ENCODE measurements around the gene HHAT. TPM values are rescaled to one million over a fixed set of nuclear protein-coding genes. Genes with fewer than 3 reads are reported as not detected.

Gene HHAT
- total and polyA plus RNA-seq, 2 donors (not counting 3 experiments of a cell fraction or from before 2014, with no cell fraction given), result 2.4 to 4.3 TPM

- intact Hi-C loops (cut with micrococcal nuclease), result no loop called here
- no TSS peak for BruUV-seq (replicated peaks)
- no peak overlapping the region for H3K4me2 ChIP-seq (ENCODE audit: insufficient read depth, low read length)
- H3K4me3 ChIP-seq (replicated peaks in 1 of 3; ENCODE audit: insufficient read depth in 1 of 3, low read depth in 1 of 3, low read length in 3 of 3), result no peak overlapping the region
- no peak overlapping the region for H2AFZ ChIP-seq (ENCODE audit: low read depth, low read length)
- TF ChIP-seq POLR2AphosphoS5 (IDR thresholded peaks at IDR 0.05; ENCODE audit: insufficient read depth, low read depth, low read length), result no peak
- no peak for TF ChIP-seq CTCF (IDR thresholded peaks at IDR 0.05; ENCODE audit: extremely low read depth in 1 of 2, insufficient read depth in 1 of 2, low read depth in 1 of 2, low read length in 2 of 2)
- TF ChIP-seq GATA2 (IDR thresholded peaks at IDR 0.05; ENCODE audit: insufficient read depth, insufficient read length, low read depth, low read length), result no peak
- TF ChIP-seq EZH2 (IDR thresholded peaks at IDR 0.05; ENCODE audit: borderline replicate concordance, low read depth, low read length, severe bottlenecking), result no peak
- no peak for TF ChIP-seq JUN (IDR thresholded peaks at IDR 0.05; ENCODE audit: borderline replicate concordance, insufficient read depth, insufficient read length, low read depth)
- no peak for TF ChIP-seq MYC (IDR thresholded peaks at IDR 0.05; ENCODE audit: low read depth, low read length)
- TF ChIP-seq MAX (IDR thresholded peaks at IDR 0.05; ENCODE audit: insufficient read depth, insufficient read length), result no peak
- no peak for TF ChIP-seq POLR2A (IDR thresholded peaks at IDR 0.05; ENCODE audit: low read depth, low read length)
- TF ChIP-seq FOS (IDR thresholded peaks at IDR 0.05; ENCODE audit: borderline replicate concordance, insufficient read depth, low read length), result no peak
- no peaks in the 10 kb centered on the region for H3K27me3 ChIP-seq (ENCODE audit: control insufficient read depth in 2 of 2, insufficient read depth in 2 of 2, low read length in 2 of 2)
- H3K4me1 ChIP-seq (ENCODE audit: control insufficient read depth, extremely low read depth, insufficient read depth, low read length), result no peaks in the 10 kb centered on the region
- dilution Hi-C loops (cut with MboI; ENCODE audit: extremely low pct_ligation_motif_present, low sequenced_read_pairs), result no loop called here
- no peak overlapping the region for H3K27ac ChIP-seq (ENCODE audit: insufficient read depth, low read depth, low read length)
- POLR2A ChIA-PET, result no interaction called here
- no peaks in the 10 kb centered on the region for H4K20me1 ChIP-seq (replicated peaks; ENCODE audit: control insufficient read depth, extremely low read depth, insufficient read depth, low read length)
- H3K9me1 ChIP-seq (replicated peaks; ENCODE audit: control insufficient read depth, extremely low read depth, insufficient read depth, low read length), result no peaks in the 10 kb centered on the region
- H3K36me3 ChIP-seq (ENCODE audit: control insufficient read depth in 2 of 2, extremely low read depth in 1 of 2, insufficient read depth in 2 of 2, low read length in 2 of 2), result no peaks in the 10 kb centered on the region
- no peak overlapping the region for H3K9ac ChIP-seq (replicated peaks; ENCODE audit: extremely low read depth, insufficient read depth, low read length)
- CTCF ChIA-PET, result no interaction called here
- FAIRE-seq (no peak), DNase-seq (ENCODE audit: low read depth, low spot score) (no peak)
- no peaks in the 10 kb centered on the region for H3K79me2 ChIP-seq (ENCODE audit: control insufficient read depth, insufficient read depth, low read length)
- H3K9me3 ChIP-seq (replicated peaks; ENCODE audit: control insufficient read depth, insufficient read depth, low read length), result no peaks in the 10 kb centered on the region
These were observed 187.5 kb downstream of the HHAT start for GRCh38 chr1:210516092-210516656.
